H1 (cell line): ENCODE data around the gene PLXNB2.

Experiments used
- ATF2 ChIP-seq: IDR thresholded peaks from 2 replicates; pipeline ENCODE4 v1.6.1; 2012; ENCODE audit warnings: low read length, inconsistent platforms
- ATF3 ChIP-seq: IDR thresholded peaks from 2 replicates; pipeline ENCODE4 v1.6.1; 2011; ENCODE audit warnings: low read depth, mild to moderate bottlenecking, low read length; ENCODE audit not compliant: insufficient read depth
- CTCF ChIP-seq, 3 experiments: IDR thresholded peaks; 1 replicate in 2 of 3; 2 replicates in 1 of 3; pipeline versions ENCODE4 v1.5.1 to v1.6.1; 2011; ENCODE audit warnings: low read length in 3 of 3, mild to moderate bottlenecking in 3 of 3, inconsistent platforms in 2 of 3, low read depth in 1 of 3, moderate library complexity in 1 of 3; ENCODE audit not compliant: insufficient read depth in 1 of 3; ENCODE audit errors: control extremely low read depth in 1 of 3
- EP300 ChIP-seq, 2 experiments: IDR thresholded peaks; 1 replicate in 1 of 2; 2 replicates in 1 of 2; pipeline ENCODE4 v1.6.1; 2011 to 2012; ENCODE audit warnings: low read depth in 2 of 2, low read length in 2 of 2, mild to moderate bottlenecking in 2 of 2, borderline replicate concordance in 1 of 2, inconsistent platforms in 1 of 2, moderate library complexity in 1 of 2
- EZH2 ChIP-seq: fragments of 200-600 bp; sonication (generic); IDR thresholded peaks from 2 replicates; pipeline ENCODE4 v1.7.1; 2012; ENCODE audit warnings: low read depth, mild to moderate bottlenecking, moderate library complexity, low read length, inconsistent platforms; ENCODE audit not compliant: severe bottlenecking
- GABPA ChIP-seq: IDR thresholded peaks from 2 replicates; pipeline ENCODE4 v1.6.1; 2011; ENCODE audit warnings: mild to moderate bottlenecking, low read length, moderate library complexity, borderline replicate concordance; ENCODE audit not compliant: insufficient read depth
- HDAC2 ChIP-seq, 2 experiments: fragments of 300-600 bp in 1 of 2; sonication (generic) in 1 of 2; IDR thresholded peaks; 2 replicates each; pipeline ENCODE4 v1.6.1; 2011 to 2012; ENCODE audit warnings: low read depth in 2 of 2, low read length in 2 of 2, mild to moderate bottlenecking in 2 of 2, moderate library complexity in 2 of 2, borderline replicate concordance in 1 of 2, inconsistent platforms in 1 of 2
- MAX ChIP-seq: IDR thresholded peaks from 2 replicates; pipeline ENCODE4 v1.6.1; 2012; ENCODE audit warnings: inconsistent platforms
- POLR2A ChIP-seq, 2 experiments: IDR thresholded peaks; 1 replicate in 1 of 2; 2 replicates in 1 of 2; pipeline ENCODE4 v1.6.1; 2011; ENCODE audit warnings: low read depth in 2 of 2, low read length in 2 of 2, mild to moderate bottlenecking in 2 of 2; ENCODE audit errors: control extremely low read depth in 1 of 2
- RFX5 ChIP-seq: IDR thresholded peaks from 2 replicates; pipeline ENCODE4 v1.6.1; 2011; ENCODE audit warnings: low read depth, low read length, improper control_type of control experiment, borderline replicate concordance
- SIN3A ChIP-seq, 2 experiments: IDR thresholded peaks in 1 of 2; conservative IDR thresholded peaks in 1 of 2; 2 replicates each; pipeline ENCODE4 v1.6.1; 2011 to 2012; ENCODE audit warnings: low read length in 2 of 2, improper control_type of control experiment in 1 of 2, low read depth in 1 of 2, mild to moderate bottlenecking in 1 of 2
- TCF12 ChIP-seq: IDR thresholded peaks from 2 replicates; pipeline ENCODE4 v1.6.1; 2011; ENCODE audit warnings: low read depth, mild to moderate bottlenecking, low read length
- ZNF274 ChIP-seq: IDR thresholded peaks from 2 replicates; pipeline ENCODE4 v1.7.0; 2012; ENCODE audit warnings: low read length, borderline replicate concordance; ENCODE audit errors: extremely low read depth

GRCh38 chr22:50250555-50251476 lies 56.6 kb downstream of the PLXNB2 start, which contains the start of gene HDAC10:
- TF ChIP-seq CTCF (IDR thresholded peaks at IDR 0.05; ENCODE audit: control extremely low read depth in 1 of 3, insufficient read depth in 1 of 3, low read depth in 1 of 3, low read length in 3 of 3), result no peak
- no peak for TF ChIP-seq GABPA
- no peak for TF ChIP-seq EP300 (IDR thresholded peaks at IDR 0.05; ENCODE audit: borderline replicate concordance in 1 of 2, low read depth in 2 of 2, low read length in 2 of 2)
- TF ChIP-seq EZH2, result no peak
- no peak for TF ChIP-seq ATF3
- no peak for TF ChIP-seq ATF2
- TF ChIP-seq ZNF274, result no peak
- TF ChIP-seq POLR2A (IDR thresholded peaks at IDR 0.05; ENCODE audit: control extremely low read depth in 1 of 2, low read depth in 2 of 2, low read length in 2 of 2), result peak in 1 of 2 experiments; percentile 44; a peak in 2 of 3 replicates
- TF ChIP-seq SIN3A (conservative IDR thresholded peaks at IDR 0.05 in 1 of 2, IDR thresholded peaks at IDR 0.05 in 1 of 2; ENCODE audit: low read depth in 1 of 2, low read length in 2 of 2), result peak in 1 of 2 experiments; percentile 54; a peak in 1 of 4 replicates
- TF ChIP-seq TCF12, result no peak
- TF ChIP-seq MAX, result peak; percentile 16
- no peak for TF ChIP-seq RFX5
- 0 out of 4 replicates have a peak, but pooled peaks of 1 of the 2 experiments have one; percentile 45 for TF ChIP-seq HDAC2 (IDR thresholded peaks at IDR 0.05; ENCODE audit: borderline replicate concordance in 1 of 2, low read depth in 2 of 2, low read length in 2 of 2)
